Endothelial cell of coronary artery (primary cell): Measurements from ENCODE around the gene KHNYN. TPM values are rescaled to one million over a fixed set of nuclear protein-coding genes. Genes with fewer than 3 reads are reported as not detected.

ENCODE experiments used
- total RNA-seq: library from RNA; depleted of rRNA; stranded (reverse); fragments of >200 nt; gene quantifications from 2 replicates; pipeline ENCODE4 v1.2.3, GENCODE V29; 2014

KHNYN gene
- total RNA-seq = 46.2 and 73.3 TPM in 2 replicates

GRCh38 chr14:24429395-24430142, at the start of gene KHNYN, which contains the start of gene CBLN3:
TSS of gene KHNYN (plus strand) at chr14:24429954. CDS start at chr14:24430731, 777 bp downstream.
TSS of gene CBLN3 (minus strand) at chr14:24429668. CDS start at chr14:24429054, 614 bp downstream.

GRCh38 chr14:24398653-24399446, 30.9 kb upstream of the KHNYN start, which contains the start of gene NYNRIN:
TSS of gene NYNRIN (plus strand) at chr14:24399003. CDS start at chr14:24399247, 244 bp downstream.

GRCh38 chr14:24442240-24443052, 12.7 kb downstream of the KHNYN start, which contains the start of gene SDR39U1:
TSS of gene SDR39U1 (minus strand) at chr14:24442776. CDS start at chr14:24442769, 7 bp downstream.

Other genes with a start within 250 kb of the KHNYN start
- gene IPO4, start 241.1 kb upstream of the KHNYN start, total RNA-seq = 41.1 and 49.6 TPM in 2 replicates
- gene TM9SF1, start 234.5 kb upstream of the KHNYN start, total RNA-seq = 38.6 and 53.6 TPM in 2 replicates
- gene TSSK4, start 224.3 kb upstream of the KHNYN start, total RNA-seq = 0.09 TPM in 1 of 2 replicates, not detected in the other
- gene CHMP4A, start 216.5 kb upstream of the KHNYN start, total RNA-seq = 16.7 and 27.9 TPM in 2 replicates
- gene MDP1, start 213.9 kb upstream of the KHNYN start, total RNA-seq = 8.6 and 8.8 TPM in 2 replicates
- gene NEDD8, start 197.6 kb upstream of the KHNYN start, total RNA-seq = 235 and 253 TPM in 2 replicates
- 76.5 and 85.2 TPM in 2 replicates for gene GMPR2, start 197.0 kb upstream of the KHNYN start, total RNA-seq
- 38.1 and 43.4 TPM in 2 replicates for gene TINF2, start 187.3 kb upstream of the KHNYN start, total RNA-seq
- gene TGM1, start 166.8 kb upstream of the KHNYN start, total RNA-seq = 0.36 and 0.75 TPM in 2 replicates
- 20.5 and 21.1 TPM in 2 replicates for gene RABGGTA, start 158.4 kb upstream of the KHNYN start, total RNA-seq
- gene DHRS1, start 130.2 kb upstream of the KHNYN start, total RNA-seq = 6.6 and 7.3 TPM in 2 replicates
- 24.8 and 25.4 TPM in 2 replicates for gene NOP9, start 130.1 kb upstream of the KHNYN start, total RNA-seq
- gene CIDEB, start 122.0 kb upstream of the KHNYN start, total RNA-seq = 1.4 and 2.8 TPM in 2 replicates
- 2.9 and 5.6 TPM in 2 replicates for gene LTB4R2, start 119.8 kb upstream of the KHNYN start, total RNA-seq
- gene LTB4R, start 118.5 kb upstream of the KHNYN start, total RNA-seq = 1.7 and 3.3 TPM in 2 replicates
- gene ADCY4, start 94.9 kb upstream of the KHNYN start, total RNA-seq = 37.2 and 43.1 TPM in 2 replicates
- 2.9 and 3.5 TPM in 2 replicates for gene RIPK3, start 90.0 kb upstream of the KHNYN start, total RNA-seq
- gene NFATC4, start 61.8 kb upstream of the KHNYN start, total RNA-seq = 14.8 and 25.8 TPM in 2 replicates
- 8.0 and 14.1 TPM in 2 replicates for gene NYNRIN, start 31.0 kb upstream of the KHNYN start, total RNA-seq
- 1.3 and 2.6 TPM in 2 replicates for gene CBLN3, start 286 bp upstream of the KHNYN start, total RNA-seq
- gene SDR39U1, start 12.8 kb downstream of the KHNYN start, total RNA-seq = 7.9 and 9.3 TPM in 2 replicates
- not detected in 2 replicates for gene CMA1, start 78.3 kb downstream of the KHNYN start, total RNA-seq
- gene CTSG, start 146.3 kb downstream of the KHNYN start, total RNA-seq = not detected in 2 replicates
- gene GZMH, start 179.7 kb downstream of the KHNYN start, total RNA-seq = not detected in 2 replicates
- not detected in 2 replicates for gene GZMB, start 204.2 kb downstream of the KHNYN start, total RNA-seq